GM12865 (cell line): ENCODE measurements around the gene SECTM1.

ENCODE experiments used
- DNase-seq: peaks from one replicate; pipeline ENCODE4 v3.0.0; 2010; ENCODE audit warnings: low read depth
- H3K4me3 ChIP-seq: 2 replicates; pipeline ENCODE4 v1.5.1; 2011; ENCODE audit warnings: mild to moderate bottlenecking, low read depth, low read length, control low read depth
- TF ChIP-seq, protein P1 (sequence below): IDR thresholded peaks from 2 replicates; pipeline ENCODE4 v1.5.1; 2011; ENCODE audit warnings: low read length, control low read depth, low read depth, inconsistent platforms; ENCODE audit not compliant: insufficient read depth; ENCODE audit errors: missing control alignments

The SECTM1 gene

DNA sequence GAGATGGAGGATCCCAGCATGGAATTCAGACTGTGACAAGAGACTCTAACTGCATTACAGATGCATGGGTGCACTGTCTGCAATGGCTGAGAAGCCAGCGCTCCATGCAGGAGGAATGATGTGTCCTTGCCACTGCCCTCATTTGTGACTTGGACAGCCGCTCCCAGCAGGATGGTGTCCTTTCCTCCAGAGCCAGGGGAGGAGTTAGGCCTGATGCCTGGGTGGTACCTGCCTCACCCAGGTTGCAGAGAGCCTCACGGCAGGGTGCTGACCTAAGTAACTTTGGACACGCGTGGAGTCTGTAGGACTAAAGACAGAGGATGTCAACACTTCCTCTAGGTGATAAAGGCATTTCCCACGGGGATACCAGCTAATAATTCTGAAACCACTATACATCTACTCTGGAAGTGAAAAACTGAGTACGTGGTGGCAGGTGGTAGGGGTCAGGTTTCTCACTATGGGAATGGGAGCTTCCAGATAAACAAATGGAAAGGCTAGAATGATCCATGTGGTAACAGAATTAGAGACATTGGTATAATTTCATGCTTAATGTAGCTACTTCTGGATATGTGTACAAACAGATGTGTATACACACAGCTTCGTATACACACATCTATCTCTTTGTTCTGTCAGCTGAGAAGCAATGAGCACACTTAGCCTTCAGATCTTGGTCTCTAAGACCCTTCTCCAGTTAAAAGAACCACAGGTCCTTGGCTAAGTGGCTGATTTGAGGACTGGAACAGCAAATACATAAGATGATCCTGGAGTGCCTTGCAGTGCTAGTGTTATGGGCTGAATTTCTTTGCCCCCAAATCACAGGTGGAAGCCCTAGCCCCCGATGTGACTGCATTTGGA is 46.3 kb downstream of the SECTM1 start:
- DNase-seq: no peak
- H3K4me3 ChIP-seq: no peak overlapping the region
- TF ChIP-seq, protein P1, sequence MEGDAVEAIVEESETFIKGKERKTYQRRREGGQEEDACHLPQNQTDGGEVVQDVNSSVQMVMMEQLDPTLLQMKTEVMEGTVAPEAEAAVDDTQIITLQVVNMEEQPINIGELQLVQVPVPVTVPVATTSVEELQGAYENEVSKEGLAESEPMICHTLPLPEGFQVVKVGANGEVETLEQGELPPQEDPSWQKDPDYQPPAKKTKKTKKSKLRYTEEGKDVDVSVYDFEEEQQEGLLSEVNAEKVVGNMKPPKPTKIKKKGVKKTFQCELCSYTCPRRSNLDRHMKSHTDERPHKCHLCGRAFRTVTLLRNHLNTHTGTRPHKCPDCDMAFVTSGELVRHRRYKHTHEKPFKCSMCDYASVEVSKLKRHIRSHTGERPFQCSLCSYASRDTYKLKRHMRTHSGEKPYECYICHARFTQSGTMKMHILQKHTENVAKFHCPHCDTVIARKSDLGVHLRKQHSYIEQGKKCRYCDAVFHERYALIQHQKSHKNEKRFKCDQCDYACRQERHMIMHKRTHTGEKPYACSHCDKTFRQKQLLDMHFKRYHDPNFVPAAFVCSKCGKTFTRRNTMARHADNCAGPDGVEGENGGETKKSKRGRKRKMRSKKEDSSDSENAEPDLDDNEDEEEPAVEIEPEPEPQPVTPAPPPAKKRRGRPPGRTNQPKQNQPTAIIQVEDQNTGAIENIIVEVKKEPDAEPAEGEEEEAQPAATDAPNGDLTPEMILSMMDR: no peak

DNA sequence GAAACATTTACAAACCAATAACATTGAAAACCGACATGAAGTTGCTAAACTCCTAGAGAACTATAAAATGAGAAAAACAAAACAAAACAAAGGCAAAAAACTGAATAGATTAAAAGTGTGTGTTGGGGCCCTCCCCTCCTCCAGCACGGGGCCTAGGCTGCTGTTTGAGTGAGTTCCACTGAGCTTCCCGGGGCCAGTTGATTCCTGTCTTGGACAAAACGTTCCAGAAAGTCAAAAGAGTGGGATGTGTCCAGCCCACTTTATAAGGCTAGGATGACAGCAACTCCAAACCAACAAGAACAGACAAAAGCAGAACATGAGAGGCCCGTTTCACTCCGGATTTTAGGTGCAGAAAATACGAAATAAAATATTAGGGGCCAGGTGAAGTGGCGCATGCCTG is 48.4 kb downstream of the SECTM1 start:
- H3K4me3 ChIP-seq: no peak overlapping the region
- no peak for DNase-seq
- TF ChIP-seq, protein P1: no peak

DNA sequence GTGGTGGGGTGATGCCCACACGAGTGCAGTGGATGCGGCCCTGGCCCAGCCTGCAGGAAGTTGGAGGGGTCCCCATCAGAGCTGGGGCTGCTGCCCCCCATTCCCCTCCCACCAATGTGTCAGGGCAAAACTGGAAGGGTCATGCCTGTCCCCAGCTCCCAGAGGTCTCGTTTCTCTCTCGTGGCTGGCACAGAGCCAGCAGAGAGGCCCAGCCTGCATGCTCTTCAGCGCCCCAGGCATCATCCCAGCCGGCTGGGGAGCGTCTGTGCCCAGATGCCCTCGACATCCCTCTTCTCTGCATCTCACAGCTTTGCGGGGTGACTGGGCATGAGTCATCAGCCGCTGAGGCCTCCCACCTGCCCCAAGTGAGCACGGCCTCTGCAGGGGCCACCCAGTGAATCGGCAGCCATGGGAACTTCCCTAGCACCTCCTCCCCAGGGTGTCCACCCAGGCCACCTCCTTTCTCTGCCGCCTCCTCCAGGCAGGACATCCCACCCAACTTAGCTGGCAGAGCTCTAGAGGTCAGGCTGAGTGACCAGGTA is 50.3 kb downstream of the SECTM1 start:
- no peak for DNase-seq
- no peak overlapping the region for H3K4me3 ChIP-seq

DNA sequence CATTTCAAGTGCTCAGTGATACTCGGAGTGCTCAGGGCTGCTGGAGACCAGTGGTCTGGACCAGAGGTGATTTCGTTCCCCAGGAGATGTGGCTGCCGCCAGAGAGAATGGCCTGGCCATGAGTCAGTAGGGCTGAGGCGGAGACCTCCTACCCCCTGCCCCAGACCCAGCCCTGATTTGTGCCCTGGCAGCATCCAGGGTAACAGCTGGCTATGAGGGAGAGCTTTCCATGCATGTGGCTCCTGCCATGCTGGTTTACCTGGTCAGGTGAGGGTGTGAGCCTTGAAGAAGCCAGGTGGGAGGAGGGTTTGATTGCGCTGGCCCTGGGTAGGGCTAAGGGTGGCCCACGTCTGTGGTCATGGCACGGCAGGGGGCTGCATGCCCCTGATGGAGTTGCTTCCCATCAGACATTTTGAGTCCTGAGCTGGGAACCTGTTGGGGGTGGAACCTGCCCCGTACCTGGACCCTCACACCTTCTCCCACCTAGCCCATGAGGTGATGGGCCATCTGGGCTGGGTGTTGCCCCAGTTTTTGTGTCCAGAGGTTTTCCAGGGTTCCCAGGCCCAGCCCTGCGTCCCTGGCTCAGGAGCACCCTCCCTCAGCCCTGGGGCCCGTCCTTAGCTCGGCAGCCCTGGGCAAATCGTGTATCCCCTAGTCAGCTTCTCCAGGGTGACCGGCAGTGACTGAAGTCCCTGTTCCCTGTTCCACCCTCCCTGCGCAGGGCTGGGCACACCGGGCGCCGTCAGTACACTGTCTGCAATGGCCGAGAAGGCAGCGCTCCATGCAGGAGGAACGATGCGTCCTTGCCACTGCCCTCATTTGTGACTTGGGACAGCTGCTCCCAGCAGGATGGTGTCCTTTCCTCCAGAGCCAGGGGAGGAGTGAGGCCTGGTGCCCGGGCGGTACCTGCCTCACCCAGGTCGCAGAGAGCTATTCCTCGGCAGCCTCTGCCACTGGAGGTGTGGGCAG is 51.0 kb downstream of the SECTM1 start:
- TF ChIP-seq, protein P1: no peak
- no peak for DNase-seq
- H3K4me3 ChIP-seq: no peak overlapping the region

More for the DNA sequence above, 50.3 kb downstream of the SECTM1 start:
- TF ChIP-seq, protein P1: no peak

DNA sequence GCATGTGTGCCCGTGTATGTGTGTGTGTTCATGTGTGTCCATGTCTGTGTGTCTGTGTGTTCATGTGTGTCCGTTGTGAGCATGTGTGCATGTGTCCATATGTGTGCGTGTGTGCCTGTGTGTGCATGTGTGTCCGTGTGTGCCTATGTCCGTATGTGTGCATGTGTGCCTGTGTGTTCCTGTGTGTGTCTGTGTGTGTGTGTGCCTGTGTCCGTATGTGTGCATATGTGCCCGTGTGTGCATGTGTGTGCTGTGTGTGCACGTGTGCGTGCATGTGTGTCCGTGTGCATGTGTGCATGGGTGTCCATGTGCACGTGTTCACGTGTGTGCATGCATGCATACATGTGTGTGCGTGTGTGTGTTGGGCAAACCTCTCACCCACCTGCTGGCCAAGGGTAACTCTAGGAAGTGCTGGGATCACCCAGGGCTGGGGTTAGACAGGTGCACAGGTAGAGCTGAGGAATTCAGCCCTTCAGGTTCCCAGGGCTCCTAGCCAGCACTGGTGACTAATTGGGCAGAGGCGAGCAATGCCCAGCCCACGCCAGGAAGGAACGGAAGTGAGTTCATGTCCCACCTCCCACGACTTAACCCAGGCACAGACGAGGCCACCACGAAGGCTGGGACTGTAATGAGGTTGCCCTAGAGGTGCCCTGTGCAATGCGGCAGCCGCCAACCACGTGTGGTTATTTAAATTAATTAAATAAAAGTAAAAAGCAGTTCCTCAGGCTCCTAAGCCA is 51.9 kb downstream of the SECTM1 start:
- DNase-seq: no peak
- TF ChIP-seq, protein P1: no peak
- no peak overlapping the region for H3K4me3 ChIP-seq

DNA sequence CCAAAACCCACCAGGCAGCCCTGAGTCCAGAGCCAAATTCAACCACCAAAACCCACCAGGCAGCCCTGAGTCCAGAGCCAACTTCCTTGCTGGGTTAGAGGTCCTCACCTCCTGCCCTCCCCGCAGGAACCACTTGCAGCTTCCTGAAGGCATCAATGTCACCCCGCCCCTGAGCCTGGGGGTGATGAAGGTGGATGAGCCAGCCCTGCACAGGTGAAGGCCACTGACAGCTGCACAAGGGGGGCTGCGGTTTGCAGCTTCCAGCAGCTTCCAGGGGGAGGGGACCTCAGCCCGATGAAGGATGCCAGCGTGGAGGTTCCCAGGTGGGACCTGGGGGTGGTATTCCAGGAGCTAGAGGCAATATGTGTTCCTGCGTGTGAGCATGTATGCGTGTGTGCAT is 52.5 kb downstream of the SECTM1 start:
- no peak overlapping the region for H3K4me3 ChIP-seq
- DNase-seq: no peak
- TF ChIP-seq, protein P1: no peak
